NCI-H2196 treated with DMSO at 0.1 percent for 48 hours (cell line): ENCODE results near the gene NOD2.

Experiments
- DNase-seq: peaks from one replicate; lab custom pipeline; 2025; ENCODE audit not compliant: unreplicated experiment; lab: John Stamatoyannopoulos, UW

Gene NOD2

GRCh38 chr16:50712956-50713355, 19.6 kb downstream of the NOD2 start:
- no peak for DNase-seq

GRCh38 chr16:50717091-50717490, 23.7 kb downstream of the NOD2 start:
- no peak for DNase-seq

GRCh38 chr16:50717494-50717893, 24.1 kb downstream of the NOD2 start:
- no peak for DNase-seq

- DNase-seq = no peak
Measured at GRCh38 chr16:50718061-50718760, 24.8 kb downstream of the NOD2 start.

GRCh38 chr16:50718761-50719400, 25.5 kb downstream of the NOD2 start:
- DNase-seq = no peak

- no peak for DNase-seq
Measured at GRCh38 chr16:50719401-50720337, 26.3 kb downstream of the NOD2 start.

- no peak for DNase-seq
Measured at GRCh38 chr16:50721549-50722404, 28.4 kb downstream of the NOD2 start.

- DNase-seq = no peak
Measured at GRCh38 chr16:50722405-50722737, 29.0 kb downstream of the NOD2 start.

GRCh38 chr16:50722960-50723359, 29.6 kb downstream of the NOD2 start:
- DNase-seq = no peak

GRCh38 chr16:50724306-50724705, 30.9 kb downstream of the NOD2 start:
- DNase-seq = no peak

GRCh38 chr16:50731130-50731988, 38.0 kb downstream of the NOD2 start:
- DNase-seq = no peak

- DNase-seq = no peak
Measured at GRCh38 chr16:50731989-50732832, 38.8 kb downstream of the NOD2 start.

- DNase-seq = no peak
Measured at GRCh38 chr16:50733468-50733867, 40.1 kb downstream of the NOD2 start.

GRCh38 chr16:50735629-50736122, 42.3 kb downstream of the NOD2 start:
- no peak for DNase-seq

- no peak for DNase-seq
Measured at GRCh38 chr16:50736448-50736847, 43.0 kb downstream of the NOD2 start.

- no peak for DNase-seq
Measured at GRCh38 chr16:50737420-50737959, 44.1 kb downstream of the NOD2 start.

- no peak for DNase-seq
Measured at GRCh38 chr16:50739031-50739430, 45.6 kb downstream of the NOD2 start.

GRCh38 chr16:50740736-50741135, 47.3 kb downstream of the NOD2 start:
- no peak for DNase-seq
